Activated B cell treated with CpG ODN at 0.5 μM for 24 hours (primary cell): Measurements from ENCODE around the gene RAET1E. TPM values are rescaled to one million over a fixed set of nuclear protein-coding genes. Genes with fewer than 3 reads are reported as not detected.
"Not testable (repeated sequence)": the region's sequence is repeated elsewhere in the genome, so short reads cannot be mapped to it uniquely, and the experiment has no call there.

ENCODE experiments used
- ATAC-seq: fragments of 200-7000 bp; cut with Tn5 transposase; one replicate; pipeline ENCODE4 v1.10.0; 2021; ENCODE audit warnings: low read depth, mild to moderate bottlenecking, moderate library complexity
- CTCF ChIA-PET: fragments of 350-600 bp; sonication (Branson Sonifier 250); formaldehyde crosslinking; loops from one replicate; lab custom pipeline; 2021; ENCODE audit warnings: antibody characterized with exemption; lab: Charles Lee
- POLR2A ChIA-PET: fragments of 350-600 bp; sonication (Branson Sonifier 250); formaldehyde crosslinking; loops from one replicate; lab custom pipeline; 2021; ENCODE audit warnings: antibody characterized with exemption; lab: Charles Lee
- DNase-seq: peaks from one replicate; pipeline ENCODE4 v3.0.0; 2022
- H3K27ac Mint-ChIP-seq: one replicate; pipeline ENCODE4 v1.8.0; 2020; ENCODE audit warnings: mixed read lengths
- H3K27me3 Mint-ChIP-seq: one replicate; pipeline ENCODE4 v1.8.0; 2021; ENCODE audit warnings: mixed read lengths
- H3K36me3 Mint-ChIP-seq: one replicate; pipeline ENCODE4 v1.8.0; 2021; ENCODE audit warnings: low read depth, mixed read lengths
- H3K4me1 Mint-ChIP-seq: one replicate; pipeline ENCODE4 v1.8.0; 2021; ENCODE audit warnings: mixed read lengths
- H3K4me3 Mint-ChIP-seq: one replicate; pipeline ENCODE4 v1.8.0; 2020; ENCODE audit warnings: mild to moderate bottlenecking, mixed read lengths
- H3K9me3 Mint-ChIP-seq: one replicate; pipeline ENCODE4 v1.8.0; 2020; ENCODE audit warnings: mixed read lengths
- CTCF ChIP-seq: fragments of 200-600 bp; IDR thresholded peaks from one replicate; pipeline ENCODE4 v1.8.0; 2022; ENCODE audit warnings: antibody characterized with exemption, mild to moderate bottlenecking
- intact Hi-C: fragments of 100-400 bp; cut with micrococcal nuclease; formaldehyde crosslinking; loops from one replicate; pipeline ENCODE4 v1.15.1; 2024
- total RNA-seq: library from RNA; stranded (reverse); gene quantifications from 2 replicates; pipeline ENCODE4 v1.2.3, GENCODE V29; 2022

Gene RAET1E
- total RNA-seq, 1 donor from 2014 or later = not detected

DNA sequence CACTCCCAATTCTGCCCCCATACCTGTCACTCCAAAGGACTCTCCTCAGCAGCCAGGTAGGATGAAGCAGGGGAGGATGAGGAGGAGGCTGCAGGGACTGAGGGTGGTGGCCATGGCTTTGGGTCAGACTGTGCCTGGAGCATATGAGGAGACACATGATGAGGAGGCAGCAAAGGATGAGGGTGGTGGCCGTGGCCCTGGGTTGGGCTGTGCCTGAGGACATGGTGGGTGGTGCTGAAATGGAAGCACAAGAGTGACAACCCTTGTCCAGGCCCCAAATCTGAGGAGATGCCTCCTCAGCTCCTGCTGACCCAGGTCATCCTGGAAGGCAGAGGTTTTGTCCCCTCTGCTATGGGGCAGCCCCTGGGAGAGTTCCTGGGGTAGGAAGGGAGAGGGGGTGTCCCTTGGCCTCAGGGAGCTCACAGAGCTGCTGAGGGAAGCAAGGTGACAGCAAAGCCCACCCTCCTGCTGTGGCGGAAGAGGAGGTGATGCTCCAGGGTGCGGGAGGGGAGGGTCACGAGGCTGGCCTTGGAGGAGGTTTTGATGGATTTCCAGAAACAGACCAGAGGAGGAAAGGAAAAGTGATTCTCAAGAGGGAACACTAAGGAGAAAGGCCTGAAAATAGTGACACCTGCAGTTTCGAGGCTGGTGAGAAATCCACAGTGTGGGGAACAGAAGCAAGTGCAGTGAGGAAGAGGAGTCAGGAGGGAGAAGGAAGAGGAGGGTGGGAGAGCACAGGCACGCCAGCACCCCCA lies 20.4 kb upstream of the RAET1E start:
- TF ChIP-seq CTCF = no peak
- Mint-ChIP-seq H3K9me3 (no peaks in the 10 kb centered on the region), H3K4me3 (no peak overlapping the region), H3K36me3 (no peaks in the 10 kb centered on the region), H3K27ac (no peak overlapping the region), H3K27me3 (peaks cover 48% of the 10 kb centered on the region), H3K4me1 (peaks cover 16% of the 10 kb centered on the region)
- DNase-seq = no peak
- no peak for ATAC-seq
- ChIA-PET POLR2A (no interaction called here), CTCF (no interaction called here)
- intact Hi-C loops = no loop called here

DNA sequence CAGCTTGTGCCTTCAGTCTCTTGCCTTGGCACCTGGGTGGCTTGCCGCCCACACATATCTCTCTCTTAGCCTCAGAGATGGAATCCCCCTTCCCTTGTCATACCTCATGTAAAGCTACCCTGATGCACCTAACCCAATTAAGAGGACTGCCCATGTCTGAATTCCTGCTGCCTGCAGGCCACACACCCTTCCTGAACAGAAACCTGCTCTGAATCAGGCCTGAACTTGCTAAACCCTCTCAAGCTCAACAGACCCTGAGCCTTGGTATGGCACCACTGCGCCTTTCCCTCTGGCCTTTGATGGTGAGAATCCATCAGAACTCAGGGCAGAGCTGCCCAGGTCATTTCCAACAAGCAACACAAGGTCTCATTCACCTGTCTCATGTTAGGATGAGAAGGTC lies 19.8 kb upstream of the RAET1E start:
- ChIA-PET POLR2A (no interaction called here), CTCF (no interaction called here)
- peaks cover 46% of the 10 kb centered on the region for H3K27me3 Mint-ChIP-seq
- TF ChIP-seq CTCF = no peak
- no peak for ATAC-seq
- H3K36me3 Mint-ChIP-seq = no peaks in the 10 kb centered on the region
- intact Hi-C loops = no loop called here
- no peak overlapping the region for H3K27ac Mint-ChIP-seq
- no peak for DNase-seq
- no peaks in the 10 kb centered on the region for H3K9me3 Mint-ChIP-seq
- peaks cover 9% of the 10 kb centered on the region for H3K4me1 Mint-ChIP-seq
- no peak overlapping the region for H3K4me3 Mint-ChIP-seq

DNA sequence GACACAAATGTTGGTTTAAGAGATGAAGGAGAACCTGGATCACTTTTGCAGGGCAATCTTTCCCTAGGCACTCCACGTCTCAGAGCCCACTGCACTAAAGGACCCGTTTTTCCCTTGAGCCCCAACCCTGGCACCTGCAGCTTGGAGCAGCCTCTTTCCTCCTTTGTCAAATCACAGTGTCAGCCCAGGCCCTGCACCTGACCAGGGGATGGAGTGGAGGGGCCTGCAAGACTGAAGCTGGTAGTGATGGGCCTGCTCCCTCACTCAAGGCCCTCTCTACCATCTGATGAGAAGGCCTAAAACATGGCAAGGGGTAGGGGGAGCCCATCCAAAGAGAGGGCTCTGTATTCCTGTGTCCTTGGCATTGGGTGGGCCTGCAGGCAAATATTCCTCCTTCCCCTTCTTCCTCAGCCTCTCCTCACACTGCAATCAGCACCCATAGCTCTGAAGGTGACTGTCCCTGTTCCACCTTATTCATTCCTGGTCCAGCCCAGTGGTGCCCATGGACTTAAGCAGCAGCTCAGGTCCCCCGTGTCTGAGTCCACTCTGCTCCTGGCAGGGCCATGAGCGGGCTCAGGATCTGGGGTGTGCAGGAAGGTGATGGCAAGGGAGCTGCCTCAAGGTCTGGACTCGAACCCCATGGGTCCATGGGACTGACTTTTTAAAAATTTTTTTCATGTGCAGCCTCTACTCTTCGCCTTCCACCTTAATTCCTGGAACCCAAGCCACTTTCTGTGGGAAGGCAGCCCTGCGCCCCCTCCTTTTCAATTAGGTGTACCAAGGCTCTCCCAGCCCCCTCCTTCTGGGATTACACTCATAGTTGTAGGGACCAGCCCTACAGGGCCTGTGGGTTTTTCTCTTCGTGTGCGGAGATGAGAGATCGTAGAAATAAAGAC lies 18.3 kb upstream of the RAET1E start:
- no peak for TF ChIP-seq CTCF
- intact Hi-C loops = no loop called here
- no peaks in the 10 kb centered on the region for H3K9me3 Mint-ChIP-seq
- no peak for ATAC-seq
- no peak overlapping the region for H3K4me3 Mint-ChIP-seq
- ChIA-PET CTCF (no interaction called here), POLR2A (no interaction called here)
- peaks cover 40% of the 10 kb centered on the region for H3K27me3 Mint-ChIP-seq
- no peaks in the 10 kb centered on the region for H3K36me3 Mint-ChIP-seq
- no peak for DNase-seq
- no peaks in the 10 kb centered on the region for H3K4me1 Mint-ChIP-seq
- no peak overlapping the region for H3K27ac Mint-ChIP-seq

- no peak overlapping the region for H3K27ac Mint-ChIP-seq
- H3K4me3 Mint-ChIP-seq = no peak overlapping the region
- CTCF ChIA-PET = no interaction called here
- ATAC-seq = no peak
- peaks cover 39% of the 10 kb centered on the region for H3K27me3 Mint-ChIP-seq
- no peaks in the 10 kb centered on the region for H3K4me1 Mint-ChIP-seq
- DNase-seq = no peak
- TF ChIP-seq CTCF = no peak
- peaks cover 3% of the 10 kb centered on the region for H3K9me3 Mint-ChIP-seq
- POLR2A ChIA-PET = no interaction called here
- intact Hi-C loops = no loop called here
- no peaks in the 10 kb centered on the region for H3K36me3 Mint-ChIP-seq
Measured at GRCh38 chr6:149913540-149914240, 15.8 kb upstream of the RAET1E start.

DNA sequence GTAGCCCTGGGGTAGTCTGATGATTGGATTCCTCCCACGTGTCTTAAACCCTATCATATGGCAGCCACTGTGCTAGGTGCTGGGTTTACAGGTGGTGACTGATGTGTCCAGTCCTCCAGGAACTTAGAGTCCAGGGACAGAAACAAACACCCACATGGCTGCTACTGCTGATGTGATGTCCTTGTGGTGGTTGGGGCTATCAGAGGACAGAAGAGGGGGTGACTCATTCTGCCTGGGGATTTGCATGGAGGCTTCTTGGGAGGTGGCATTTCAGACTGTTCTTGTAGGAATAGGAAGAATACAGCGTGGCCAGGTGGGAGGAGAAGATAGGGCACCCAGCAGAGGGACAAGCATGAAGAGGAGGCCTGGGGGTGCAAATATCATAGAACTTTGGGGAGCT lies 15.2 kb upstream of the RAET1E start:
- no peak for ATAC-seq
- Mint-ChIP-seq H3K4me1 (no peaks in the 10 kb centered on the region), H3K36me3 (peaks cover under 1% of the 10 kb centered on the region)

DNA sequence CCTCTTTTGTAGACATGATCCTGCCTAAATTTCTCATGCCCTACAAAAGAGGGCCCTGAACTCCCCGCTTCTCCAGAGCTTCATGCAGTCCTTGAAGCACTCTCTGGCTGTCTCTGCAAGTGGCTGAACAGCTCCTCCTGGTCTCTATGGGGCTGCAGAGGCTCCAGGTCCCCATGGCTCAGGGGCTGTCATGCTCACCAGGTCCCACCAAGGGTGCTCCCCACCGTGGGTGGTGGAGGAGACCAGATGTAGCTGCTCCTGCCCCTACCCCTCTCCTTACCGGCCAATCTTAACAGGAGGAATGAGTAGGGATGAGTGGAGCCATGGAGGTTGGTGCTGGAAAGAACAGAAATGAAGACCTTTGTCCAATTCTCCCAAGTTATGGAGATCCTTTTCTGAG lies 14.8 kb upstream of the RAET1E start:
- DNase-seq, H3K4me3 Mint-ChIP-seq, CTCF ChIA-PET, H3K9me3 Mint-ChIP-seq, H3K4me1 Mint-ChIP-seq, H3K36me3 Mint-ChIP-seq, ATAC-seq, POLR2A ChIA-PET, H3K27ac Mint-ChIP-seq, intact Hi-C loops: not testable (repeated sequence)
- H3K27me3 Mint-ChIP-seq = peaks cover 30% of the 10 kb centered on the region

More for the DNA sequence above, 15.2 kb upstream of the RAET1E start:
- intact Hi-C loops = no loop called here
- TF ChIP-seq CTCF = no peak
- POLR2A ChIA-PET = no interaction called here
- Mint-ChIP-seq H3K9me3 (peaks cover 5% of the 10 kb centered on the region), H3K4me3 (no peak overlapping the region), H3K27me3 (peaks cover 33% of the 10 kb centered on the region), H3K27ac (no peak overlapping the region)
- CTCF ChIA-PET = no interaction called here
- no peak for DNase-seq
